ENCODE measurements around the gene TOP2B. TPM values are rescaled to one million over a fixed set of nuclear protein-coding genes. Genes with fewer than 3 reads are reported as not detected.
A peak's percentile ranks its signal among the peaks of the same experiment; 100 is the strongest.

The TOP2B gene
- total RNA-seq, 1 experiment from 2014 or later: 181 TPM

GRCh38 chr3:25594007-25594502 is 70.7 kb downstream of the TOP2B start:
- WGBS (ENCODE audit: extremely low coverage, insufficient read length, low lambda C conversion rate): no CpG with 5 or more reads among the region's 1 CpG
- no peaks in the 10 kb centered on the region for H3K79me2 ChIP-seq (ENCODE audit: insufficient read depth, low read length)
- no peak overlapping the region for H3K18ac ChIP-seq (ENCODE audit: insufficient read length, low read depth, low read length)
- no peak overlapping the region for H3T11ph ChIP-seq (ENCODE audit: low read length)
- no peaks in the 10 kb centered on the region for H4K20me1 ChIP-seq (ENCODE audit: control insufficient read depth, insufficient read depth, insufficient read length)
- Mint-ChIP-seq H3K27me3 (ENCODE audit: low read depth) (no peaks in the 10 kb centered on the region), H3K4me3 (no peak overlapping the region), H3K9me3 (no peaks in the 10 kb centered on the region), H3K4me1 (peaks cover 14 to 16% of the 10 kb centered on the region in 2 experiments), H3K36me3 (ENCODE audit: insufficient read depth in 1 of 3, low read depth in 3 of 3) (peaks cover 4 to 22% (median 14%) of the 10 kb centered on the region in 3 experiments; a peak in 5 of 7 replicates), H3K27ac (no peak overlapping the region)
- no peak overlapping the region for H2BK5ac ChIP-seq (ENCODE audit: insufficient read length, low read length)
- no peak overlapping the region for H3K4ac ChIP-seq (ENCODE audit: low read depth, low read length)
- H2BK12ac ChIP-seq (ENCODE audit: insufficient read length, low read depth, low read length): no peak overlapping the region
- no peak overlapping the region for H4K8ac ChIP-seq (replicated peaks; ENCODE audit: insufficient read length, low read depth, low read length)
- no peaks in the 10 kb centered on the region for H3K9me3 ChIP-seq (ENCODE audit: control insufficient read depth, low read depth, low read length)
- no peak overlapping the region for H3K27ac ChIP-seq (ENCODE audit: insufficient read length, low read depth, low read length)
- H4K5ac ChIP-seq (ENCODE audit: insufficient read length, low read depth, low read length): no peak overlapping the region
- no peak overlapping the region for H2BK120ac ChIP-seq (ENCODE audit: low read depth, low read length, poor library complexity, severe bottlenecking)
- H3K27me3 ChIP-seq (ENCODE audit: insufficient read depth, low read length): no peaks in the 10 kb centered on the region
- no peak overlapping the region for H2AFZ ChIP-seq (ENCODE audit: low read length)
- no peaks in the 10 kb centered on the region for H3K79me1 ChIP-seq (ENCODE audit: insufficient read depth, low read depth, low read length, poor library complexity, severe bottlenecking)
- no peak overlapping the region for H3K56ac ChIP-seq (ENCODE audit: insufficient read length, low read depth, low read length)
- H3K23ac ChIP-seq (ENCODE audit: insufficient read length, low read depth, low read length): no peak overlapping the region
- H2AK5ac ChIP-seq (ENCODE audit: insufficient read length, low read length): no peak overlapping the region
- no peak overlapping the region for H2BK15ac ChIP-seq (ENCODE audit: low read depth, low read length)
- no peak overlapping the region for H3K14ac ChIP-seq (ENCODE audit: insufficient read depth, low read length)
- no peaks in the 10 kb centered on the region for H3K23me2 ChIP-seq (ENCODE audit: insufficient read length, low read depth, low read length, poor library complexity, severe bottlenecking)
- TF ChIP-seq, protein P1, sequence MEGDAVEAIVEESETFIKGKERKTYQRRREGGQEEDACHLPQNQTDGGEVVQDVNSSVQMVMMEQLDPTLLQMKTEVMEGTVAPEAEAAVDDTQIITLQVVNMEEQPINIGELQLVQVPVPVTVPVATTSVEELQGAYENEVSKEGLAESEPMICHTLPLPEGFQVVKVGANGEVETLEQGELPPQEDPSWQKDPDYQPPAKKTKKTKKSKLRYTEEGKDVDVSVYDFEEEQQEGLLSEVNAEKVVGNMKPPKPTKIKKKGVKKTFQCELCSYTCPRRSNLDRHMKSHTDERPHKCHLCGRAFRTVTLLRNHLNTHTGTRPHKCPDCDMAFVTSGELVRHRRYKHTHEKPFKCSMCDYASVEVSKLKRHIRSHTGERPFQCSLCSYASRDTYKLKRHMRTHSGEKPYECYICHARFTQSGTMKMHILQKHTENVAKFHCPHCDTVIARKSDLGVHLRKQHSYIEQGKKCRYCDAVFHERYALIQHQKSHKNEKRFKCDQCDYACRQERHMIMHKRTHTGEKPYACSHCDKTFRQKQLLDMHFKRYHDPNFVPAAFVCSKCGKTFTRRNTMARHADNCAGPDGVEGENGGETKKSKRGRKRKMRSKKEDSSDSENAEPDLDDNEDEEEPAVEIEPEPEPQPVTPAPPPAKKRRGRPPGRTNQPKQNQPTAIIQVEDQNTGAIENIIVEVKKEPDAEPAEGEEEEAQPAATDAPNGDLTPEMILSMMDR (conservative IDR thresholded peaks at IDR 0.05): peak; percentile 88
- H3K4me2 ChIP-seq (ENCODE audit: insufficient read depth, insufficient read length, low read length): no peak overlapping the region
- H3K9ac ChIP-seq (ENCODE audit: extremely low read depth, insufficient read length, low read length): no peak overlapping the region
- no peaks in the 10 kb centered on the region for H3K4me1 ChIP-seq (ENCODE audit: insufficient read depth, low read length)
- no peak overlapping the region for H4K91ac ChIP-seq (ENCODE audit: insufficient read length, low read depth, low read length)
- H2BK20ac ChIP-seq (ENCODE audit: low read depth, low read length, poor library complexity, severe bottlenecking): no peak overlapping the region
- no peak for DNase-seq
